GM08714 (cell line): Measurements from ENCODE around the gene HES2.

Experiments
- H3K4me3 ChIP-seq: fragments of 200-500 bp; sonication (Bioruptor generic); 2 replicates; pipeline ENCODE4 v1.5.1; 2014; ENCODE audit warnings: mild to moderate bottlenecking, low read length, inconsistent platforms
- ZNF274 ChIP-seq: IDR thresholded peaks from 2 replicates; pipeline ENCODE4 v1.6.1; 2012; ENCODE audit warnings: mild to moderate bottlenecking, low read depth, low read length

Gene HES2, protein sequence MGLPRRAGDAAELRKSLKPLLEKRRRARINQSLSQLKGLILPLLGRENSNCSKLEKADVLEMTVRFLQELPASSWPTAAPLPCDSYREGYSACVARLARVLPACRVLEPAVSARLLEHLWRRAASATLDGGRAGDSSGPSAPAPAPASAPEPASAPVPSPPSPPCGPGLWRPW

DNA sequence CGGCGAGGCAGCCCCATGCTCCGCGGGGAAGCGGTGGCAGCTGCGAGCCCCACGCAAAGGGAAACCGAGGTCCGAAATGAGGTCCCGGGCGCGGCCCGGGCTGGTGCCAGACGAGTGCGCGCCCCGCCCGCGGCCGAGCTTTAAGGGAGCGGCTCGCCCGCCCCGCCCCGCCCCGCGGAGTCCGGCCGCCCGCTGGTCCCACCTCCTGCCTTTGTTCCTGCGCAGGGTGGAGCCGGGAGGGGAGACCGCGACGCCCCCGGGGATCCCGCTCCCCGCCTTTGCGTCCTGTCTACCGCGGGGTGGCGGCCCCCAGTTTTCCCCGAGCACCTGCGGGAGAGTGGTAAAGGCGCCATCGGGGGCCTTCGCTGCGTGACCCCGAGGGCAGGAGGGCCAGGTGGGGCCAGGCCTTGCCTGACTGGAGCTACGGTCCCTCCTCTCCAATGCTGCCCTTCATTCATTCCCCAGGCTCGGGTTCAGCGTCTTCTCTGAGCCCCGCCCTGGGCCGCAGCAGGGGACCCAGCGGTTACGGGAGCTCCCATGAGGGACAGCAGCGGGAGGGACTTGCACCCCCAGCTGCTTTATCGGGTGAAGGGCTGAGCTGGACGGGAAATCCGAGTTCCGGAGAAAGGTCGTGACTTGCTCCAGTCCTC, at the start of gene HES2:
TSS of gene HES2 (minus strand) at position 116 of the 650 bp plus-strand sequence. CDS start at position 17, 99 bp downstream.
- TF ChIP-seq ZNF274, result no peak
- no peak within 1 kb of the TSS for H3K4me3 ChIP-seq

DNA sequence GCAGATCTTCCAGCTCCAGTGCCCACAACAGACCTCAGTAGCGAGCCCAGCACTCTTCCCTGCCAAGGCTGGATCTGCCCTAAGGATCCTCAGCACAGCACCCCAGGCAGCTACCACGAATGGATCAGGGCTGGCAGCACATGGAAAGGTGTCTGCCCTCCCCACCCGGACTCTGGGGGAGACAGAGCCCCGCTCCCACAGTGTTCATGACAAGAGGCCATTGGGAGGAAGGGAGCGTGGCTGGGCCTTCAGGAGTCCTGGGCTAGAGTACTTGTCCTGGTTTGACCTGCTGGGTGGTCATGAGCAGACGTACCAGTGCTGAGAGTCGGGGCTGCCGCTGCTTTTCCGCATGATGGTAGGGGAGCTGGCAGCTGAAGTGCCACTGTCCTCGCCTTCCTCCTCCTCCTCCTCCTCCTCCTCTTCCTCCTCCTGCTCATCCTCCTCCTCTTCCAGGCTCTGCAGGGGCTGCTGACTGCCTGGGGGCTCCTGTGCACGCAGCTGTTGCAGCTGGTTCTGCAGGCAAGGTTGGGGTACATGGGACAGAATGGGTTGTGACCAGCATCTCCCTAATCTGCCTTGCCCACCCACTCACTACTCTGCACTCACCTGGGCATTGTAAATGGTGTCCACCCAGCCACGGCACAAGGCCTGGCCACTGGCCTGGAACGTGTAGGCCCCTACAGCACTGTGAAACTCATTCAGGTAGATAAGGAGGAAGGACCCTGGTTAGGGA, 49.2 kb upstream of the HES2 start:
- no peak overlapping the region for H3K4me3 ChIP-seq
- no peak for TF ChIP-seq ZNF274

GRCh38 chr1:6467744-6468688, 48.3 kb upstream of the HES2 start:
- no peak overlapping the region for H3K4me3 ChIP-seq
- no peak for TF ChIP-seq ZNF274

DNA sequence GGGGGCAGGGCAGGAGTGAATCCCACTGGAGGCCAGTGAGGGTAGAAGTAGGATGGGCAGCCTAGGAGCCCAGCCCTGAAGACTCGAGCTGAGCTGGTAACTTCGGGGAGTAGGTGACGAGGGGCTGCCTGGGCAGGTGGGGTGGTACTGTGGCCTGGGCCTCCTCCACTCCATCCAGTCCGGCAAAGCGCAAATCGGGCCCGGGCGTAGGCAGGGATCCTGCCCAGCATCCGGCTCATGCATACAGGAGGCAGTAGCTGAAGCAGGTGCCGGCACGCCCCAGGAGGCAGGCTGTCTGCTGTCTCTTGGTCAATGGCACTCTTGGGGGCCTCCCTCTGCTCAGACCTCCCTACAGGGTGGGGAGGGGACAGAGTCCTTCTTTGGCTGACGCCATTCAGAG, 47.5 kb upstream of the HES2 start:
- TF ChIP-seq ZNF274, result no peak
- H3K4me3 ChIP-seq, result no peak overlapping the region

- H3K4me3 ChIP-seq, result no peak overlapping the region
- TF ChIP-seq ZNF274, result no peak
Measured at GRCh38 chr1:6466751-6467150, 47.0 kb upstream of the HES2 start.

GRCh38 chr1:6466023-6466422, 46.3 kb upstream of the HES2 start, which contains the start of gene TNFRSF25:
Gene TNFRSF25 (minus strand): TSS chr1:6466173. CDS start chr1:6466107, 66 bp downstream.
- no peak within 1 kb of the TSS for H3K4me3 ChIP-seq

GRCh38 chr1:6465461-6466005, 45.8 kb upstream of the HES2 start:
- H3K4me3 ChIP-seq, result no peak overlapping the region
- no peak for TF ChIP-seq ZNF274

More at GRCh38 chr1:6466023-6466422, 46.3 kb upstream of the HES2 start, which contains the start of gene TNFRSF25:
- TF ChIP-seq ZNF274, result no peak

DNA sequence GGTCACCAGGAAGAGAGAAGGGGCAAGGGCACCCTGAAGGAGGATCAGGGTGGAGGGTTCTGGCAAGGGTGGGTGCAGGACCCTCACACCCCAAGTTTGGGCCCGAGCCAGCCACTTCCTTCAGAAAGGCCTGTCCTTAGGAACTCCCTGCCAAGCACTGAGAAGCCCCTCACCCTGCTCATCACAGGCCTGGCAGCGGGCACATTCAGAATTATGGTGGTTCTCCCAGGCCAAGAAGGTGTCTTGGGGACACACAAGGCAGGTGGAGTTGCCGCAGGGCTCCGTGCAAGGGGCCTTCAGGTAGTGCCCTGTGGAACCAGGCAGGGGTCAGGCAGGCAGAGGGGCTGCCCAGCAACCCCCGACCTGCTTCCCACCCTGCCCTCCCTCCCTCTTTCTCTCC, 45.2 kb upstream of the HES2 start:
- no peak overlapping the region for H3K4me3 ChIP-seq
- TF ChIP-seq ZNF274, result no peak

DNA sequence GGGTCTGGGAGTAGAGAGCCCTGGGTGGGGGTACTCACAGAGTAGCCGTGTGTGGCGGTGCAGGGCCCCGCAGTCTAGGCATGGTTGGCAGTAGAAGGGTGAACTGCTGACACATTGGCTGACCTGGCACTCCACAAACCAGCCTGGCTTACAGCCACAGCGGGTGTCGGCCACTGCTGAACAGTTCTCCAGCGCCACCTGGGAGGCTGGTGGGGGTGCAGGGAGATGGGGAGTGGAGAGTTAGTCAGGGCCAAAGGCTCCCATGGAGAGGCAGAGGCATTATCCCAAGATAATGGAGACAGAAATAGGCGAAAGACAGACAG, 44.8 kb upstream of the HES2 start:
- no peak for TF ChIP-seq ZNF274
- H3K4me3 ChIP-seq, result no peak overlapping the region

DNA sequence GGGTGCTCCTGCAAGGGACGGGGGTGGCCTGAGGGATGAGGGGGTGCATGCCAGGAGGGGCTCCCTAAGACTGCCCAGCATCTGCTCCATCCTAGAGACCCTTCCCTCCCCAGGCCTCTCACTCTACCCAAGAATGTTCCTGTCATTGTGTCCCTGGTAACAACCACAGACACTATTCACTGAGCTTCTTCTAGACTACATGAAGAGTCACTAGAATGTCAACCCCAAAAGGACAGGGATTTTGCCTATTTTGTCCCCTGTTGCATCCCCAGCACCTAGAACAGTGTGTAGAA, 43.3 kb upstream of the HES2 start:
- H3K4me3 ChIP-seq, result no peak overlapping the region
- TF ChIP-seq ZNF274, result no peak

DNA sequence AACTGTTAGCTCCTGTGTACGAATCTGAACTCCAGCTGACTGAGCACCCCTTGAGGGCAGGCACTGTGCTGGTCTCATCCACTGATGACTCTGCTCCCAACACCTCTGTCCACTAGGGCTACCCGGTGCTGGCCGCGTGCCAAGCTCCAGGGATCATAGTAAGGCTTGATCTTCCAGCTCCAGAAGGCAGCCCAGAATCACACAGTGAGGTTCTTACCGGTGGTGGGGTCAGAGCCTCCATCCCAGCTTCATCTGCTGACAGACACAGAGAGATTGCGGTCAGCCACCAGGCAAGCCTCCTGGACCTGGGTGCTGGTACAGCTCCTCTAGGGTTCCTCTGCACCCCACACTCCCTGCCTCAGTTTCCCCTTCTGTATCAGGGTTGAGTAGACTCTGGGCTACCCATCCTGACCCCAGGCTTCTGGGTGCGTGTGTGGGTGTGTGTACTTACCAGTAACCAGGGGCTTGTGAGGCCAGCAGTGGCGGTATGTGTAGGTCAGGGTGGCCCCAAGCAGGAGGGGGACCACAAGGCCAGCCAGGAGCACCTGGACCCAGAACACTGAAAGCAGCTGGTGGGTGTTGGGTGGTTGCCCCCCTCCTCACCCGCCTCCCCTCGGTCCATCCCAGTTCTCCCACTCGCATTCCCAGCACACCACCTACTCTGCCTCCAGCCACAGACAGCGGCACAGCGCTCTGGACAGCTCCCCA, 42.8 kb upstream of the HES2 start:
- H3K4me3 ChIP-seq, result no peak overlapping the region
- TF ChIP-seq ZNF274, result no peak

DNA sequence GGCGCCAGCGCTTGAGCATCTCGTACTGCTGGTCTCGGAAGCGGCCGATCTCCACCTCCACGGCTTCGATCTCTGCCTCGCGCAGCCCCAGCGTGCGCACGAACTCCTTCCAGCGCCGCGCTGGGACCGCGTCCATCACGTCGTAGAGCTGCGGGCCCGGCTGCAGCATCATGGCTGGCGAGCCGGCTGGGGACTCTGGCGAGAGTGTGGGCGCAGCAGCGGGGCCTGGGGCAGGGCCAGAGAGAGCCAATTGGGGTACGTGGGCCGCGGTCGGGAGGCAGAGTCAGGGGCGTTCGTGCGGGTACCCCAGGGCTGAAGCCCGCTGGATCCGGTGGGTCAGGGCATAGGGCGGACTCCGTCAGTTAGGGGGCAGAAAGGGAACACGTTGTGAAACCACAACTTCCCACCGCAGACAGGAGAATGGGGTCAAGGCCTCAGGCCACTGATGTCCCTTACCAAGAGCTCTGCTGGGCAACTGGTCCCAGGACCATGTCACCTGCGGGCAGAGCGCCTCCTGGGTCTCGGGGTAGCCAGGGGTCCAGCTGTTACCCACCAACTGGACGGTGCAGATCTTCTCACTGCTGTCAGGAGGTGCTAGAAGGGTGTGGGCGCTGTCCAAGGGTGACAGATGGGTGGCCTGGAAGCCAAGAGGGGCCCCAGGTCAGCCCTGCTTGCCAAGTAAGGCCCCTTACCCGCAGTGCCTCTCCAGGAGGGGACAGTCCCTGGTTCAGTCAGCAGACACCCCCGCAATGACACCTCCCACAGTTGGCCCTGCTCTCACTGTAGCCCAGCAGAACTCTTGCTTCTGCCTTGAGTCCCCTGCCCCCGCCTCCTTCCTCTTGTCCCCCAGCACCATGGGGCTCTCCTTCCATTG, 42.1 kb upstream of the HES2 start:
- no peak for TF ChIP-seq ZNF274
- H3K4me3 ChIP-seq, result no peak overlapping the region
